K562 treated with DMSO at 1 percent for 4 hours (cell line): ENCODE measurements around the gene FAM180B. TPM values are rescaled to one million over a fixed set of nuclear protein-coding genes. Genes with fewer than 3 reads are reported as not detected.

Experiments
- total RNA-seq: library from RNA; unstranded; fragments of 300-600 nt; gene quantifications from 2 replicates; pipeline ENCODE4 v1.2.3, GENCODE V29; 2022; ENCODE audit not compliant: insufficient read depth

The FAM180B gene
- not detected in 2 replicates for total RNA-seq

GRCh38 chr11:47586098-47586855 lies at the start of gene FAM180B:
FAM180B (plus strand) TSS chr11:47586678; CDS start chr11:47586769, 91 bp downstream.

GRCh38 chr11:47552566-47553405 lies 33.7 kb upstream of the FAM180B start, which contains the start of gene CELF1:
CELF1 (minus strand) TSS chr11:47553132; CDS start chr11:47499523, 53,609 bp downstream.

GRCh38 chr11:47565340-47566148 lies 20.9 kb upstream of the FAM180B start, which contains the start of gene PTPMT1:
PTPMT1 (plus strand) TSS chr11:47565599; CDS start chr11:47565623, 24 bp downstream.

DNA sequence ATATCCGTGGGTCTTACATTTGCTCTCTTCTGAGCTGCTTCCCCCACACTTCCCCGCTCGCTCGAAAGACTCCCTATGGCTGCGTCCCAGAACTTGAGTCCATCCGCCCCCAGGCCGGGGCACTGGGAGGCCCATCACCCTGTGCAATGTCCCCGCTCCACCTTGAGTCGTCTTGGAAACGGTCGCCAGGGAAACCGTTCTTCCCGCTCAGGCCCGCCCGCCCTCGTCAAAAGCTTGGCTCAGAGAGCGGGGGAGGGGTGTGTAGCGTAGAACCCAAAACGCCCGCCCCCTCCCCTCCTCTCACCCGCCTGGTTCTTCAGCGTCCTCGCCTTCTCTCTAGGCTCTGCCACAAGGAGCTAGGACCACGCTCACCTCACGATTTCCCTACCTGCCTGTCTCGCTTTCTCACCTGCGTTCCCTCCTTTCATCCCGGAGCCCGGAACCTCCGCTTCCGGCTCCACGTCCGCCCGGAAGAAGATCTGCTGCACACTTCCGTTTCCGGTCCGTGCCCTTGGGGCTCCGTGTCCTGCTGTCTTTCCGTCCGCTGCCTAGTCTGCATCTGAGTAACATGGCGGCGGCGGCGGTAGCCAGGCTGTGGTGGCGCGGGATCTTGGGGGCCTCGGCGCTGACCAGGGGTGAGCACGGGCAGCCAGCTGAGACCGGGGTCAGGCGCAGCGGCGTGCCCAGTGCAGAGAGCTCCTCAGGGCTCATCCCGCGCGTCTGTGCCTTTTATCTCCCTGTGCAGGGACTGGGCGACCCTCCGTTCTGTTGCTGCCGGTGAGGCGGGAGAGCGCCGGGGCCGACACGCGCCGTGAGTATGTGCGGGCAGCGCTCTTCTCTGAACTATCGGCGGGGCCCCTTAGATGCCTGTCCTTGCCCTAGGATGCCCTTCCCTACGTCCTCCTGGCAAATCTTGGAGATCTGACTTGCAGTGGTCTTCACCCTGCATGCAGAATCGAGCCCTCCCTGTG lies 7.7 kb upstream of the FAM180B start, which contains the start of the genes KBTBD4 and NDUFS3:
Gene KBTBD4, minus strand, starts transcription at position 447 of the 971 bp plus-strand sequence. Its CDS starts 19 bp downstream, at position 428.
Gene NDUFS3, plus strand, starts transcription at position 551 of the 971 bp plus-strand sequence. Its CDS starts 18 bp downstream, at position 569.

DNA sequence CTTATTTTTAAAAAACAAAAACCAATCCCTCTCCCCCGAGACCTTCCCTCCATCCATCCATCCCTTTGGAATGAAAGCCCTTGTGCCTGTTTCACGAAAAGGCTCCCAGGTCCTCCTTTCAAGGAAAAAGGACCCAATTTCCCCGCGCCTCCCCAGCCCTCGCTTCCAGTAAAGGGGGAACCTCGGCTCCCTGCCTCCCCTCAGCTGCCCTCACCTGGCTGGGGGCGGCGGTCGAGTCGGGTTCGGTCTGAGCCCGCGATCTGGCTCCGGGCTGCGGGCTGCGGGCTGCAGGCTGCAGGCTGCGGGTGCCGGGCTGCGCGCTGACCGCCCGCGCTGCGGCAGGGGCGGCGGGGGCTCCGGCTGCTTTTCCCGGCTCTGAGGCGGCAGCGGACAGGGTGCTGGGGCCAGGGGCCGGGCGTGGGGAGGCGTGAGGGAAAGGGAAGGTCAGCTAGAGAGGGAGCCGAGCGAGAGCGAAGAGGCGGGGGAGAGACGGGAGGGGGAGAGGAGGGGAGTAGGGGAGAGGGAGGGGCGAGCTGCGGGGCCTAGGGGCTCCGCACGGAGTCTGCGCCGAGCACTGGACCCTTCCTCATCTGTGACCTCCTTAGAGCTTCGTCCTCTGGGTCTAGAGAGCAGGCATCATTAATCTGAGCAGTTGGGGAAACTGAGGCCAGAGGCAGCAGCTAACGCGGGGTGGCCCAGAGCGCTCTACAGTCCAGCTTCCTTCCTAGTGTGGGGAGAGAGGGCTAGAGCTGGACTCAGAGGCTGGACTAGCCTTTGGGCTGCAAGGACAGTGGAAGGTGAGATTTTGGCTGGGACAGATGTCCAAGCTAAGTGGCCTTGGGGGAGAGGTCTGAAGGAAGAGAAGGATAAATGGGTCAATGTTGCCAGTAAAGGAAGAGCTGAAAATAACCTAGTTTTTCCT lies 7.7 kb downstream of the FAM180B start, which contains the start of gene C1QTNF4:
Gene C1QTNF4, minus strand, starts transcription at position 478 of the 922 bp plus-strand sequence. CDS start 3,601 bp downstream, outside the sequence.

Other genes starting within 250 kb of the FAM180B start
- gene MYBPC3, start 234.0 kb upstream of the FAM180B start, total RNA-seq, result not detected in 2 replicates
- gene SPI1, start 208.1 kb upstream of the FAM180B start, total RNA-seq, result 88.6 and 115 TPM in 2 replicates
- 19.1 and 32.3 TPM in 2 replicates for gene SLC39A13, start 178.1 kb upstream of the FAM180B start, total RNA-seq
- 226 and 257 TPM in 2 replicates for gene PSMC3, start 160.2 kb upstream of the FAM180B start, total RNA-seq
- 0.86 TPM in 1 of 2 replicates, not detected in the other for gene RAPSN, start 137.5 kb upstream of the FAM180B start, total RNA-seq
- gene CELF1, start 33.5 kb upstream of the FAM180B start, total RNA-seq, result 20.6 and 28.5 TPM in 2 replicates
- gene PTPMT1, start 21.1 kb upstream of the FAM180B start, total RNA-seq, result 91.8 and 92.5 TPM in 2 replicates
- 7.0 and 9.6 TPM in 2 replicates for gene KBTBD4, start 7.7 kb upstream of the FAM180B start, total RNA-seq
- gene NDUFS3, start 7.6 kb upstream of the FAM180B start, total RNA-seq, result 165 and 180 TPM in 2 replicates
- not detected in 2 replicates for gene C1QTNF4, start 7.7 kb downstream of the FAM180B start, total RNA-seq
- 53.8 and 63.5 TPM in 2 replicates for gene MTCH2, start 55.9 kb downstream of the FAM180B start, total RNA-seq
- 0.88 TPM in 1 of 2 replicates, not detected in the other for gene AGBL2, start 128.7 kb downstream of the FAM180B start, total RNA-seq
- 43.1 and 45.9 TPM in 2 replicates for gene FNBP4, start 180.7 kb downstream of the FAM180B start, total RNA-seq